T-cell (primary cell): Measurements from ENCODE around the gene DAGLB. TPM values are rescaled to one million over a fixed set of nuclear protein-coding genes. Genes with fewer than 3 reads are reported as not detected.
A peak's percentile ranks its signal among the peaks of the same experiment; 100 is the strongest.

ENCODE experiments used
- ATAC-seq, 4 experiments: fragments of 200-7000 bp in 3 of 4; fragments of 150-1000 bp in 1 of 4; cut with Tn5 transposase; replicated peaks in 1 of 4; 1 replicate in 3 of 4; 2 replicates in 1 of 4; pipeline ENCODE4 v1.10.0; 2021; ENCODE audit warnings: moderate library complexity in 3 of 4, mild to moderate bottlenecking in 2 of 4, moderate number of reproducible peaks in 1 of 4
- CTCF ChIA-PET, 2 donors: fragments of 300-600 bp; sonication (Branson Sonifier 250); formaldehyde crosslinking; loops; one replicate each; lab custom pipeline; 2022; ENCODE audit warnings: antibody characterized with exemption in 2 of 2; lab: Charles Lee
- POLR2A ChIA-PET, 2 donors: fragments of 300-600 bp; sonication (Branson Sonifier 250); formaldehyde crosslinking; loops; one replicate each; lab custom pipeline; 2022; ENCODE audit warnings: antibody characterized with exemption in 2 of 2; lab: Charles Lee
- DNase-seq, 35 experiments: peaks; one replicate each; pipeline versions ENCODE4 v3.0.0 to v3.0.0-alpha.2; 2013 to 2023
- H3K27ac ChIP-seq: one replicate; pipeline ENCODE4 v1.5.1; 2013; ENCODE audit warnings: low read length
- H3K27me3 ChIP-seq, 2 experiments: replicated peaks in 1 of 2; 1 replicate in 1 of 2; 2 replicates in 1 of 2; pipeline versions ENCODE4 v1.6.1 to v1.7.0; 2013; ENCODE audit warnings: low read length in 1 of 2, mixed read lengths in 1 of 2; ENCODE audit not compliant: control insufficient read depth in 2 of 2, insufficient read depth in 2 of 2; ENCODE audit errors: extremely low read depth in 1 of 2
- H3K36me3 ChIP-seq, 2 donors: 1 replicate in 1 of 2; 2 replicates in 1 of 2; pipeline versions ENCODE4 v1.6.1 to v1.7.0; 2013; ENCODE audit warnings: low read length in 1 of 2; ENCODE audit not compliant: control insufficient read depth in 2 of 2, insufficient read depth in 1 of 2; ENCODE audit errors: extremely low read depth in 1 of 2
- H3K4me1 ChIP-seq, 2 experiments: 1 replicate in 1 of 2; 2 replicates in 1 of 2; pipeline versions ENCODE4 v1.6.1 to v1.7.0; 2013; ENCODE audit warnings: low read length in 2 of 2, mixed read lengths in 1 of 2; ENCODE audit not compliant: insufficient read depth in 2 of 2, control insufficient read depth in 1 of 2; ENCODE audit errors: extremely low read depth in 1 of 2
- H3K4me3 ChIP-seq, 2 donors: 1 replicate in 1 of 2; 2 replicates in 1 of 2; pipeline versions ENCODE4 v1.5.1 to v1.7.0; 2013; ENCODE audit warnings: mild to moderate bottlenecking in 2 of 2, low read length in 1 of 2, moderate library complexity in 1 of 2; ENCODE audit not compliant: control insufficient read depth in 1 of 2; ENCODE audit errors: extremely low read depth in 1 of 2
- H3K9me3 ChIP-seq: 2 replicates; pipeline ENCODE4 v1.7.0; 2013
- H3K27ac Mint-ChIP-seq, 2 donors: one replicate each; pipeline ENCODE4 v1.8.0; 2020 to 2021; ENCODE audit warnings: mild to moderate bottlenecking in 2 of 2, mixed read lengths in 2 of 2
- H3K27me3 Mint-ChIP-seq, 2 donors: one replicate each; pipeline ENCODE4 v1.8.0; 2021 to 2022; ENCODE audit warnings: mixed read lengths in 2 of 2
- H3K36me3 Mint-ChIP-seq: one replicate; pipeline ENCODE4 v1.8.0; 2021; ENCODE audit warnings: mixed read lengths
- H3K4me1 Mint-ChIP-seq, 3 donors: one replicate each; pipeline ENCODE4 v1.8.0; 2020 to 2022; ENCODE audit warnings: mixed read lengths in 3 of 3, mild to moderate bottlenecking in 1 of 3
- H3K4me3 Mint-ChIP-seq, 3 donors: one replicate each; pipeline ENCODE4 v1.8.0; 2020 to 2022; ENCODE audit warnings: mild to moderate bottlenecking in 3 of 3, mixed read lengths in 3 of 3, moderate library complexity in 3 of 3
- H3K9me3 Mint-ChIP-seq, 3 donors: one replicate each; pipeline ENCODE4 v1.8.0; 2020 to 2022; ENCODE audit warnings: mixed read lengths in 3 of 3
- WGBS: methylation state at CpG from one replicate; pipeline ENCODE4 v1.1.5; 2013; ENCODE audit warnings: missing lambda C conversion rate; ENCODE audit not compliant: insufficient coverage; 5-methylcytosine and 5-hydroxymethylcytosine counted together
- total RNA-seq, 35 experiments: library from RNA in 6 of 35; stranded (reverse) in 6 of 35; fragments of 120-200 nt in 1 of 35; gene quantifications; one replicate each; pipeline versions ENCODE4 v1.2.1 to v1.2.4 and lab custom pipeline; 2013 to 2026

Gene DAGLB
- total RNA-seq, 5 donors from 2014 or later (not counting 1 experiment from before 2014, with no cell fraction given) = 23.9 to 45.0 (median 38.9) TPM

DNA sequence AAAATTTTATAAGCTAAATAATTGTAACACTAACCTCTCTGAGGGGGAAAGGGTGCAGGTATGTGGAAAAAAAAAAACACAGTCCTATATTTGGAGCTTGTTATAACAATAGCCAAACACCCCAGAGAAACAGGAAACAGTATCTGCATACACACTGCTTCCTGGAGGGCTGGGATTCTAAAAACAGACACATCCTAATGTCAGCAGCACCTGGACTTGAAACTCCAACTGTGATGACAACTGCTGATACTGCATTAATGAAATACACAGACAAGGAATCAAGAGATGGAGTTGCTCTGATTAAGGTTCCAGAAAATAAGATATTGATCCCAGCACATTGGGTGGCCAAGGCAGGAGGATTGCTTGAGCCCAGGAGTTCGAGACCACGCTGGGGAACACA lies 9.3 kb downstream of the DAGLB start:
- Mint-ChIP-seq H3K9me3 (no peaks in the 10 kb centered on the region), H3K27ac (peak overlapping the region; percentile 83 to 87), H3K4me3 (peak overlapping the region in 2 of 3 donors; percentile 50 to 76), H3K4me1 (peaks cover 53 to 60% (median 55%) of the 10 kb centered on the region in 3 donors), H3K27me3 (no peaks in the 10 kb centered on the region), H3K36me3 (peaks cover 29% of the 10 kb centered on the region)
- ChIA-PET POLR2A (no interaction called here), CTCF (interaction anchor here in 1 of 2 donors (0.6 kb wide), 1 partner anchor 49 kb away, joined by 3 read pairs; no protein-coding TSS in a partner anchor)
- DNase-seq (peak in 1 of 35 experiments; percentile 32), ATAC-seq (peak in 3 of 4 experiments; percentile 37 to 47 (median 44))
- Histone ChIP-seq H3K9me3 (no peaks in the 10 kb centered on the region), H3K36me3 (peaks cover 7 to 18% of the 10 kb centered on the region in 2 donors), H3K27me3 (no peaks in the 10 kb centered on the region), H3K4me3 (peak overlapping the region in 1 of 2 donors; percentile 44), H3K4me1 (peaks cover 34 to 44% of the 10 kb centered on the region in 2 experiments), H3K27ac (peak overlapping the region; percentile 9)
- no CpG with 5 or more reads among the region's 2 CpGs for WGBS

DNA sequence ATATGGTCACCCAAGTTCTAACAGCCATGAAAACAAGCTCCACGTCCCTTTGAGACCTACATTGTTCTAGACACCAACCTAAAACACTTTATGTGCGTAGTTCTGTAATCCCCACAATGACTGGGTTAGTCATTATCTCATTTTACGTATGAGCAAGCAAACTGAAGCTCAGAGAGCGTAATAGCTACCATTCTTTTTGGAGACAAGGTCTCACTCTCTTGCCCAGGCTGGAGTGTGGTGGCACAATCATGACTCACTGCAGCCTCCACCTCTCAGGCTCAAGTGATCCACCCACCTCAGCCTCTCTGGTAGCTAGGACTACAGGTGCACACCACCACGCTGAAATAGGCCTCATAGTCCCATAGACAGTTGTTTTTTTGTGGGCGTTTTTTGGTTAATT lies 10.5 kb downstream of the DAGLB start:
- Mint-ChIP-seq H3K27ac (peak overlapping the region in 1 of 2 donors; percentile 84), H3K9me3 (no peaks in the 10 kb centered on the region), H3K36me3 (peaks cover 27% of the 10 kb centered on the region), H3K4me1 (peaks cover 48 to 53% (median 50%) of the 10 kb centered on the region in 3 donors), H3K4me3 (peak overlapping the region in 1 of 3 donors; percentile 20), H3K27me3 (no peaks in the 10 kb centered on the region)
- POLR2A ChIA-PET = interaction anchor here in 1 of 2 donors (0.6 kb wide), 2 partner anchors 40 to 1538 kb away, joined by 6 to 7 read pairs; no protein-coding TSS in a partner anchor
- DNase-seq (no peak), ATAC-seq (no peak)
- Histone ChIP-seq H3K27ac (no peak overlapping the region), H3K4me3 (peak overlapping the region in 1 of 2 donors; percentile 32), H3K4me1 (peaks cover 30 to 44% of the 10 kb centered on the region in 2 experiments), H3K36me3 (peaks cover 6 to 22% of the 10 kb centered on the region in 2 donors), H3K9me3 (no peaks in the 10 kb centered on the region), H3K27me3 (no peaks in the 10 kb centered on the region)
- WGBS = 98% methylated on average over 4 of the region's 6 CpGs
- CTCF ChIA-PET = interaction anchor here in 1 of 2 donors (0.9 to 1.3 kb wide), 3 partner anchors 8 to 436 kb away, joined by 3 to 5 read pairs (median 4); partner anchors contain the start of gene DAGLB

DNA sequence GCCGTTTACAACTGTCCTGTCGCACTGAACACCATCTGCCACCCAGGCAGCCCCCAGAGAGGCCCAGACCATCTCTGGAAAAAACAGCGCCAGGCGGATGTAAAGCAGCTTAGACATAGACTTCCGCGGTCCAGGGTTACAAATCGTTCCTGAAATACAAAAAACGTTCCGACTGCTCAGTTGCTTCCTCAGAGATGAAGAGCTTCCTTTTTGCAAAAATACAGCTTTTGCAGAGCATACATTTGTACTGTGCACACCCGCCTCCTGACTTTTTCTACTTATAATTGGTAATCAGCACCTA lies 11.4 kb downstream of the DAGLB start:
- WGBS = 33% methylated on average over 9 of the region's 10 CpGs
- Mint-ChIP-seq H3K36me3 (peaks cover 24% of the 10 kb centered on the region), H3K4me3 (peak overlapping the region; percentile 70 to 82 (median 74)), H3K9me3 (no peaks in the 10 kb centered on the region), H3K27me3 (no peaks in the 10 kb centered on the region), H3K4me1 (peaks cover 42 to 45% (median 44%) of the 10 kb centered on the region in 3 donors), H3K27ac (peak overlapping the region; percentile 81 to 85)
- CTCF ChIA-PET = interaction anchor here in 1 of 2 donors (1.3 kb wide), 1 partner anchor 9 kb away, joined by 4 read pairs; no protein-coding TSS in a partner anchor
- peak; percentile 24 to 56 (median 44) for ATAC-seq
- Histone ChIP-seq H3K27ac (peak overlapping the region; percentile 16), H3K4me1 (peaks cover 27 to 40% of the 10 kb centered on the region in 2 experiments), H3K9me3 (no peaks in the 10 kb centered on the region), H3K27me3 (no peaks in the 10 kb centered on the region), H3K36me3 (peaks cover 7 to 27% of the 10 kb centered on the region in 2 donors), H3K4me3 (peak overlapping the region; percentile 6 to 29)
- POLR2A ChIA-PET = interaction anchor here in 1 of 2 donors (0.7 kb wide), 1 partner anchor 12 kb away, joined by 3 read pairs; no protein-coding TSS in a partner anchor
- peak in 9 of 35 experiments; percentile 12 to 43 (median 20) for DNase-seq

DNA sequence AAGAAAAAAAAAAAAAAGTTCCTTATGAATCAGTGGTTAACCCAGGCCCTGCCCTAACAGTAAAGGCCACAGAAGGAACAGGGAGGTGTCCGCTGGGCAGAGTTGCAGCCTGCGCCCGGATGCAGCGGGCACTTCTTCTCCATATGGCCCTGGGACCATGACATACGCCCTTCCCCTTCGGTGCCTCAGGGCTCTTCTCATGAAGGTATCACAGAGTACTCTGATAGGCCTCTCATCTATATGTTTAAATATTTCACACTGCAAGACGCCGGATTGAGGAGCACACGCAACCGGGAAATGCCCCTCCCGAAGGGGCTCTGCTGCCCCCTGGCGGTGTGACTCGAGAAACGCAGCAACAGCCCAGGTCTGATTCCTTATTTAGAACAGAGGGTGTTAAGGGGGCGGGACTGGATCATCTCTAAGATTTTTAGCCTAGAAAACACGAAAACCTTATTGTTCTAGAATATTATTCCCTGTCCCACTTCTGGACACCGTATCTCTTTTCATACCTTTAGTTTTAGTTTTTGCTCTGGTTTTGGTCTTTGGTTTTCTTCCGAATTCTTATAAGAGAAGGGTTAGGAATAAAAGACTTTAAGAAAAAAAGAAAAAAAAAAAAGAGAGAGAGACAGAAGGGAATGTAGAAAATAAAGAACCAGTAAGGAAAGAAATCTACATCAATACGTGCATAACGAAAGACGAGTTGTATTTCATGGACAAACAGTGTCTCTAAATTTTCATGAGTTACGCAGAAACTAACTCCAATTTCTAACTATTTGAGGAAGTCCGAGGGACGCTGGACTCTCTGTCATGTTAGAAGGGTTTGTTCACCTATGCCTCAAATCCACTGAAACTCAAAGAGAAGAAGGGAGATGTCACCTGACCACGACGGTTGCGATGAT lies 12.0 kb downstream of the DAGLB start:
- Mint-ChIP-seq H3K9me3 (no peaks in the 10 kb centered on the region), H3K27me3 (no peaks in the 10 kb centered on the region), H3K4me1 (peaks cover 42 to 45% (median 44%) of the 10 kb centered on the region in 3 donors), H3K4me3 (peak overlapping the region; percentile 70 to 82 (median 74)), H3K36me3 (peaks cover 26% of the 10 kb centered on the region), H3K27ac (peak overlapping the region; percentile 81 to 85)
- Histone ChIP-seq H3K36me3 (peaks cover 9 to 32% of the 10 kb centered on the region in 2 donors), H3K27me3 (no peaks in the 10 kb centered on the region), H3K9me3 (no peaks in the 10 kb centered on the region), H3K27ac (peak overlapping the region; percentile 16), H3K4me3 (peak overlapping the region; percentile 6 to 29), H3K4me1 (peaks cover 27 to 40% of the 10 kb centered on the region in 2 experiments)
- DNase-seq (peak; percentile 70 to 92 (median 84)), ATAC-seq (peak; percentile 88 to 94 (median 90))
- WGBS = 62% methylated on average over 8 of the region's 27 CpGs
- ChIA-PET CTCF (interaction anchor here (0.6 to 1.0 kb wide), 4 partner anchors 9 to 1186 kb away, joined by 3 to 12 read pairs (median 4); no protein-coding TSS in a partner anchor), POLR2A (interaction anchor here in 1 of 2 donors (0.7 kb wide), 1 partner anchor 13 kb away, joined by 3 read pairs; no protein-coding TSS in a partner anchor)

DNA sequence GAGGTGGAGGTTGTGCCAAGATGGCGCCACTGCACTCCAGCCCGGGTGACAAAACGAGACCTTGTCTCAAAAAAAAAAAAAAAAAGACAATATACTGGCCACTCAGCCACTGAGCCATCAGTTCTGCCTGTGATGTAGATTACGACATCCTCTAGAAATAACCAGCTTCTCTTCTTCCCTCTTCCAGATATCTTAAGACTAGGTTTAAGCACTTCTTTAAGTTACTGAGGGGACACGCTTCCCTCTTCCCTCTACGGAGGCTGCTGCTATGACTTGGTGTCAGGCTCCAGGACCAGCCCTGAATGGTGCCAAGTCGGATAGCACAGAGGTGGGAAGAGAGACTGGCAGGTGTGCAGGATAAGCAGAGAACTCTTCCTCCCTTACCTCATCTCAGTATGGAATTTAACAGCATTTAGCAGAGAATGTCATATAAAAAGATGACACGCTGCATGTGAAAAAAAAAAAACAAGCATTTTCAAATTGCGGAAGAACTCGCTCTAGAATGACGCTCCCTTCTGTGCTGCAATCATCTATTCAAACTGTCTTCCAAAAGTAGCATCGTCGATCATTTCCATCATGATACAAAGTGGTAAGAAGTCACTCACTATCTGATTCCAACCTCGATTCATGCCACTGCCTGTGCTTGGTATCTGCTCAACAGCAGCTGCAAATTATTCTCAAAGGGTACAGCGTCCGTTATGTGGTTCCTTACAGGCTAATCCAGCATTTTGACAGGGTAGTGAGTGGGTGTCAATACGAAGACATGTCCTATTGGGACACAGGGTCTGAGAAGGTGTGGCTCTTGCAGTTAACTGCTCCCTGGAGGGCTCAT lies 13.8 kb downstream of the DAGLB start:
- H3K4me1 Mint-ChIP-seq = peaks cover 32 to 38% (median 34%) of the 10 kb centered on the region in 3 donors
- Histone ChIP-seq H3K27ac (no peak overlapping the region), H3K9me3 (no peaks in the 10 kb centered on the region), H3K36me3 (peaks cover 11 to 40% of the 10 kb centered on the region in 2 donors), H3K27me3 (no peaks in the 10 kb centered on the region), H3K4me1 (peaks cover 23 to 33% of the 10 kb centered on the region in 2 experiments), H3K4me3 (no peak overlapping the region)
- POLR2A ChIA-PET = no interaction called here
- no peaks in the 10 kb centered on the region for H3K27me3 Mint-ChIP-seq
- H3K9me3 Mint-ChIP-seq = no peaks in the 10 kb centered on the region
- DNase-seq (no peak), ATAC-seq (no peak)
- no peak overlapping the region for H3K4me3 Mint-ChIP-seq
- CTCF ChIA-PET = no interaction called here
- peaks cover 26% of the 10 kb centered on the region for H3K36me3 Mint-ChIP-seq
- 99% methylated on average over 10 of the region's 17 CpGs for WGBS
- no peak overlapping the region for H3K27ac Mint-ChIP-seq
